SIG-M5 treated with dmso at 0.1 percent for 504 hours (cell line): Measurements from ENCODE around the gene GPR143.

ENCODE experiments used
- DNase-seq: peaks from one replicate; lab custom pipeline; 2025; ENCODE audit not compliant: unreplicated experiment; lab: John Stamatoyannopoulos, UW

GPR143 gene

GRCh38 chrX:9676306-9676705, 89.3 kb downstream of the GPR143 start:
- no peak for DNase-seq
